Left ventricle myocardium inferior (tissue), 1 donor: ENCODE results near the gene CAMK4. TPM values are rescaled to one million over a fixed set of nuclear protein-coding genes. Genes with fewer than 3 reads are reported as not detected.

ENCODE experiments used
- DNase-seq: peaks from one replicate; pipeline ENCODE4 v3.0.0-alpha.2; 2020
- H3K27ac ChIP-seq: fragments of 200-600 bp; replicated peaks from 2 replicates; pipeline ENCODE4 v1.8.0; 2021
- H3K27me3 ChIP-seq: fragments of 200-600 bp; 2 replicates; pipeline ENCODE4 v1.8.0; 2021; ENCODE audit warnings: low read depth
- H3K36me3 ChIP-seq: fragments of 200-600 bp; 2 replicates; pipeline ENCODE4 v1.8.0; 2021
- H3K4me1 ChIP-seq: fragments of 200-600 bp; 2 replicates; pipeline ENCODE4 v1.8.0; 2021
- H3K4me3 ChIP-seq: fragments of 200-600 bp; 2 replicates; pipeline ENCODE4 v1.8.0; 2021; ENCODE audit warnings: mild to moderate bottlenecking, moderate library complexity
- H3K9me3 ChIP-seq: fragments of 200-600 bp; replicated peaks from 2 replicates; pipeline ENCODE4 v1.8.0; 2021
- CTCF ChIP-seq: fragments of 200-600 bp; IDR thresholded peaks from 2 replicates; pipeline ENCODE4 v1.8.0; 2021; ENCODE audit warnings: antibody characterized with exemption, mild to moderate bottlenecking, borderline replicate concordance
- intact Hi-C: fragments of 100-400 bp; cut with micrococcal nuclease; formaldehyde crosslinking; loops from one replicate; pipeline ENCODE4 v1.11.0; 2022
- total RNA-seq: library from RNA; stranded (reverse); fragmentation: NEBNext Ultra II Directional; extraction: Animal tissue kit (Norgen Biotek cat#: 25700); gene quantifications from one replicate; pipeline ENCODE4 v1.2.1, GENCODE V29; 2021
- donor health status: DM: no; HTN: yes; CAD: no; lungs with severe emphysema.

CAMK4 gene
- total RNA-seq, 1 donor from 2014 or later, result 0.36 TPM

GRCh38 chr5:111469293-111469896 lies 245.2 kb downstream of the CAMK4 start:
- no peaks in the 10 kb centered on the region for H3K4me1 ChIP-seq
- intact Hi-C loops, result no loop called here
- H3K9me3 ChIP-seq, result no peaks in the 10 kb centered on the region
- no peak for TF ChIP-seq CTCF
- no peak for DNase-seq
- H3K27ac ChIP-seq, result no peak overlapping the region
- H3K27me3 ChIP-seq, result no peaks in the 10 kb centered on the region
- no peaks in the 10 kb centered on the region for H3K36me3 ChIP-seq
- H3K4me3 ChIP-seq, result no peak overlapping the region

GRCh38 chr5:111469903-111470302 lies 245.7 kb downstream of the CAMK4 start:
- Histone ChIP-seq H3K9me3 (no peaks in the 10 kb centered on the region), H3K27ac (no peak overlapping the region), H3K27me3 (no peaks in the 10 kb centered on the region), H3K4me3 (no peak overlapping the region), H3K36me3 (no peaks in the 10 kb centered on the region), H3K4me1 (no peaks in the 10 kb centered on the region)
- TF ChIP-seq CTCF, result no peak
- no peak for DNase-seq
- intact Hi-C loops, result no loop called here

- intact Hi-C loops, result no loop called here
- Histone ChIP-seq H3K4me1 (no peaks in the 10 kb centered on the region), H3K4me3 (no peak overlapping the region), H3K27me3 (no peaks in the 10 kb centered on the region), H3K27ac (no peak overlapping the region), H3K36me3 (no peaks in the 10 kb centered on the region), H3K9me3 (no peaks in the 10 kb centered on the region)
- no peak for TF ChIP-seq CTCF
- no peak for DNase-seq
These were observed 247.9 kb downstream of the CAMK4 start for GRCh38 chr5:111472096-111472495.

- Histone ChIP-seq H3K4me3 (no peak overlapping the region), H3K4me1 (no peaks in the 10 kb centered on the region)
- no peak for DNase-seq
These were observed 248.4 kb downstream of the CAMK4 start for GRCh38 chr5:111472579-111472978.

GRCh38 chr5:111478266-111478665 lies 254.1 kb downstream of the CAMK4 start:
- intact Hi-C loops, result no loop called here
- no peak for DNase-seq

More at GRCh38 chr5:111472579-111472978, 248.4 kb downstream of the CAMK4 start:
- Histone ChIP-seq H3K9me3 (no peaks in the 10 kb centered on the region), H3K36me3 (no peaks in the 10 kb centered on the region), H3K27ac (no peak overlapping the region), H3K27me3 (no peaks in the 10 kb centered on the region)
- intact Hi-C loops, result no loop called here
- no peak for TF ChIP-seq CTCF

More at GRCh38 chr5:111478266-111478665, 254.1 kb downstream of the CAMK4 start:
- no peak for TF ChIP-seq CTCF
- no peak overlapping the region for H3K4me3 ChIP-seq
- H3K9me3 ChIP-seq, result no peaks in the 10 kb centered on the region
- H3K36me3 ChIP-seq, result no peaks in the 10 kb centered on the region
- no peaks in the 10 kb centered on the region for H3K27me3 ChIP-seq
- H3K4me1 ChIP-seq, result no peaks in the 10 kb centered on the region
- no peak overlapping the region for H3K27ac ChIP-seq
